Liver (tissue), 3 donors: ENCODE data around the gene ASXL1.

ENCODE experiments used
- CTCF ChIP-seq: fragments of 150-350 bp; IDR thresholded peaks from 2 replicates; pipeline ENCODE4 v1.5.1; 2017; ENCODE audit warnings: improper control_type of control experiment, low read depth, low read length; ENCODE audit not compliant: missing input control
- JUND ChIP-seq, 2 donors: IDR thresholded peaks; 2 replicates each; pipeline ENCODE4 v1.6.1; 2016; ENCODE audit warnings: antibody characterized with exemption in 2 of 2
- RAD21 ChIP-seq, 2 donors: IDR thresholded peaks; 2 replicates each; pipeline ENCODE4 v1.6.1; 2016; ENCODE audit warnings: antibody characterized with exemption in 2 of 2, mild to moderate bottlenecking in 2 of 2
- RXRA ChIP-seq, 2 donors: IDR thresholded peaks; 2 replicates each; pipeline ENCODE4 v1.6.1; 2017 to 2018; ENCODE audit warnings: antibody characterized with exemption in 2 of 2, mild to moderate bottlenecking in 1 of 2
- TAF1 ChIP-seq: conservative IDR thresholded peaks from 2 replicates; pipeline ENCODE4 v1.6.1; 2016; ENCODE audit warnings: antibody characterized with exemption, mild to moderate bottlenecking
- YY1 ChIP-seq: IDR thresholded peaks from 2 replicates; pipeline ENCODE4 v1.6.1; 2016; ENCODE audit warnings: antibody characterized with exemption, mild to moderate bottlenecking
- TF ChIP-seq, protein P1 (sequence below): IDR thresholded peaks from 2 replicates; pipeline ENCODE4 v1.6.1; 2016; ENCODE audit warnings: antibody characterized with exemption
- donor health status: healthy.
- donor health status: healthy.

- no peak for TF ChIP-seq CTCF
- TF ChIP-seq RAD21 (IDR thresholded peaks at IDR 0.05) = no peak
- no peak for TF ChIP-seq TAF1
- TF ChIP-seq YY1 = no peak
- TF ChIP-seq RXRA (IDR thresholded peaks at IDR 0.05) = no peak
- no peak for TF ChIP-seq JUND (IDR thresholded peaks at IDR 0.05)
- TF ChIP-seq, protein P1, sequence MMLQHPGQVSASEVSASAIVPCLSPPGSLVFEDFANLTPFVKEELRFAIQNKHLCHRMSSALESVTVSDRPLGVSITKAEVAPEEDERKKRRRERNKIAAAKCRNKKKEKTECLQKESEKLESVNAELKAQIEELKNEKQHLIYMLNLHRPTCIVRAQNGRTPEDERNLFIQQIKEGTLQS = no peak
Observed at GRCh38 chr20:32385541-32385940, 27.4 kb downstream of the ASXL1 start.
